Activated CD4-positive, alpha-beta memory T cell treated with anti-CD3 and anti-CD28 coated beads, Interleukin-2, amount 10 ng/mL, durations not matched to agents 7 days and 5 days (primary cell): ENCODE measurements around the gene TPK1. TPM values are rescaled to one million over a fixed set of nuclear protein-coding genes. Genes with fewer than 3 reads are reported as not detected.
"Not testable (repeated sequence)": the region's sequence is repeated elsewhere in the genome, so short reads cannot be mapped to it uniquely, and the experiment has no call there.

ENCODE experiments used
- CTCF ChIA-PET: fragments of 350-600 bp; sonication (Branson Sonifier 250); formaldehyde crosslinking; loops from one replicate; lab custom pipeline; 2021; ENCODE audit warnings: antibody characterized with exemption, inconsistent platforms; lab: Charles Lee
- POLR2A ChIA-PET: fragments of 350-600 bp; sonication (Branson Sonifier 250); formaldehyde crosslinking; loops from one replicate; lab custom pipeline; 2021; ENCODE audit warnings: antibody characterized with exemption; lab: Charles Lee
- DNase-seq: peaks from one replicate; pipeline ENCODE4 v3.0.0-alpha.2; 2020
- H3K27ac Mint-ChIP-seq: one replicate; pipeline ENCODE4 v1.8.0; 2021; ENCODE audit warnings: mild to moderate bottlenecking, mixed read lengths
- H3K27me3 Mint-ChIP-seq: one replicate; pipeline ENCODE4 v1.8.0; 2021; ENCODE audit warnings: mixed read lengths
- H3K36me3 Mint-ChIP-seq: one replicate; pipeline ENCODE4 v1.8.0; 2021; ENCODE audit warnings: low read depth, mixed read lengths
- H3K4me1 Mint-ChIP-seq: one replicate; pipeline ENCODE4 v1.8.0; 2021; ENCODE audit warnings: mixed read lengths
- H3K4me3 Mint-ChIP-seq: one replicate; pipeline ENCODE4 v1.8.0; 2021; ENCODE audit warnings: mild to moderate bottlenecking, mixed read lengths
- H3K9me3 Mint-ChIP-seq: one replicate; pipeline ENCODE4 v1.8.0; 2021; ENCODE audit warnings: mixed read lengths
- total RNA-seq, 2 experiments: library from RNA; stranded (reverse); gene quantifications; one replicate each; pipeline ENCODE4 v1.2.3, GENCODE V29; 2021

TPK1 gene
- total RNA-seq, 2 experiments from 2014 or later = 16.7 to 18.5 TPM

GRCh38 chr7:144786522-144786921 lies 49.3 kb downstream of the TPK1 start:
- Mint-ChIP-seq H3K4me1 (peaks cover 1% of the 10 kb centered on the region), H3K27ac (no peak overlapping the region), H3K4me3 (no peak overlapping the region), H3K27me3 (no peaks in the 10 kb centered on the region), H3K36me3 (no peaks in the 10 kb centered on the region), H3K9me3 (no peaks in the 10 kb centered on the region)
- POLR2A ChIA-PET = no interaction called here
- DNase-seq = no peak
- CTCF ChIA-PET = interaction anchor here (0.7 to 1.0 kb wide), 3 partner anchors 16 to 50 kb away, joined by 3 read pairs; partner anchors contain the start of gene TPK1

GRCh38 chr7:144786079-144786478 lies 49.8 kb downstream of the TPK1 start:
- ChIA-PET POLR2A (interaction anchor here (1.2 kb wide), 1 partner anchor 50 kb away, joined by 4 read pairs; the partner anchor contains the start of gene TPK1), CTCF (interaction anchor here (0.7 to 1.0 kb wide), 3 partner anchors 16 to 50 kb away, joined by 3 read pairs; partner anchors contain the start of gene TPK1)
- Mint-ChIP-seq H3K4me3 (no peak overlapping the region), H3K9me3 (no peaks in the 10 kb centered on the region), H3K27ac (no peak overlapping the region), H3K36me3 (no peaks in the 10 kb centered on the region), H3K4me1 (peaks cover 1% of the 10 kb centered on the region), H3K27me3 (no peaks in the 10 kb centered on the region)
- no peak for DNase-seq

GRCh38 chr7:144785521-144785920 lies 50.3 kb downstream of the TPK1 start:
- CTCF ChIA-PET = interaction anchor here (1.0 kb wide), 2 partner anchors 47 to 51 kb away, joined by 3 read pairs; partner anchors contain the start of gene TPK1

GRCh38 chr7:144784943-144785342 lies 50.9 kb downstream of the TPK1 start:
- no peak for DNase-seq
- ChIA-PET POLR2A (interaction anchor here (1.2 kb wide), 1 partner anchor 51 kb away, joined by 4 read pairs; the partner anchor contains the start of gene TPK1), CTCF (interaction anchor here (0.6 kb wide), 1 partner anchor 185 kb away, joined by 3 read pairs; no protein-coding TSS in a partner anchor)
- H3K27ac Mint-ChIP-seq = no peak overlapping the region
- no peaks in the 10 kb centered on the region for H3K36me3 Mint-ChIP-seq
- no peak overlapping the region for H3K4me3 Mint-ChIP-seq
- H3K4me1 Mint-ChIP-seq = peaks cover 1% of the 10 kb centered on the region
- H3K27me3 Mint-ChIP-seq = no peaks in the 10 kb centered on the region
- H3K9me3 Mint-ChIP-seq = no peaks in the 10 kb centered on the region

More at GRCh38 chr7:144785521-144785920, 50.3 kb downstream of the TPK1 start:
- Mint-ChIP-seq H3K4me1 (peaks cover 1% of the 10 kb centered on the region), H3K27me3 (no peaks in the 10 kb centered on the region), H3K4me3 (no peak overlapping the region), H3K36me3 (no peaks in the 10 kb centered on the region), H3K27ac (no peak overlapping the region), H3K9me3 (no peaks in the 10 kb centered on the region)
- POLR2A ChIA-PET = interaction anchor here (1.2 kb wide), 1 partner anchor 51 kb away, joined by 4 read pairs; the partner anchor contains the start of gene TPK1
- DNase-seq = no peak

- H3K4me1 Mint-ChIP-seq = peaks cover 1% of the 10 kb centered on the region
- no peaks in the 10 kb centered on the region for H3K9me3 Mint-ChIP-seq
- H3K36me3 Mint-ChIP-seq = no peaks in the 10 kb centered on the region
- no peak for DNase-seq
- ChIA-PET POLR2A (no interaction called here), CTCF (no interaction called here)
- no peak overlapping the region for H3K4me3 Mint-ChIP-seq
- H3K27me3 Mint-ChIP-seq = no peaks in the 10 kb centered on the region
- no peak overlapping the region for H3K27ac Mint-ChIP-seq
Observed at GRCh38 chr7:144784441-144784840, 51.4 kb downstream of the TPK1 start.

- H3K27me3 Mint-ChIP-seq = no peaks in the 10 kb centered on the region
- H3K27ac Mint-ChIP-seq = no peak overlapping the region
- H3K4me3 Mint-ChIP-seq = no peak overlapping the region
- H3K4me1 Mint-ChIP-seq = peaks cover 1% of the 10 kb centered on the region
- H3K36me3 Mint-ChIP-seq = no peaks in the 10 kb centered on the region
- POLR2A ChIA-PET = no interaction called here
- CTCF ChIA-PET = interaction anchor here (1.4 kb wide), 1 partner anchor 10 kb away, joined by 3 read pairs; no protein-coding TSS in a partner anchor
- DNase-seq = no peak
- H3K9me3 Mint-ChIP-seq = no peaks in the 10 kb centered on the region
Observed at GRCh38 chr7:144782883-144783282, 53.0 kb downstream of the TPK1 start.

GRCh38 chr7:144780071-144780608 lies 55.7 kb downstream of the TPK1 start:
- Mint-ChIP-seq H3K9me3 (no peaks in the 10 kb centered on the region), H3K27me3 (no peaks in the 10 kb centered on the region), H3K36me3 (peaks cover 5% of the 10 kb centered on the region), H3K4me1 (peaks cover 4% of the 10 kb centered on the region), H3K27ac (no peak overlapping the region), H3K4me3 (no peak overlapping the region)
- no peak for DNase-seq
- ChIA-PET POLR2A (no interaction called here), CTCF (no interaction called here)

GRCh38 chr7:144777889-144778288 lies 58.0 kb downstream of the TPK1 start:
- H3K36me3 Mint-ChIP-seq, POLR2A ChIA-PET, H3K27ac Mint-ChIP-seq, DNase-seq, H3K4me1 Mint-ChIP-seq, CTCF ChIA-PET, H3K4me3 Mint-ChIP-seq, H3K27me3 Mint-ChIP-seq, H3K9me3 Mint-ChIP-seq: not testable (repeated sequence)

GRCh38 chr7:144777005-144777839 lies 58.6 kb downstream of the TPK1 start:
- no peak overlapping the region for H3K27ac Mint-ChIP-seq
- H3K4me3 Mint-ChIP-seq = no peak overlapping the region
- H3K27me3 Mint-ChIP-seq = no peaks in the 10 kb centered on the region
- peaks cover 2% of the 10 kb centered on the region for H3K9me3 Mint-ChIP-seq
- H3K4me1 Mint-ChIP-seq = peaks cover 4% of the 10 kb centered on the region
- H3K36me3 Mint-ChIP-seq = peaks cover 5% of the 10 kb centered on the region
- POLR2A ChIA-PET = no interaction called here
- CTCF ChIA-PET = no interaction called here
- DNase-seq = no peak

- H3K4me3 Mint-ChIP-seq = no peak overlapping the region
- ChIA-PET CTCF (no interaction called here), POLR2A (no interaction called here)
- H3K9me3 Mint-ChIP-seq = peaks cover 2% of the 10 kb centered on the region
- no peak overlapping the region for H3K27ac Mint-ChIP-seq
- DNase-seq = no peak
- peaks cover 4% of the 10 kb centered on the region for H3K4me1 Mint-ChIP-seq
- peaks cover 5% of the 10 kb centered on the region for H3K36me3 Mint-ChIP-seq
- H3K27me3 Mint-ChIP-seq = no peaks in the 10 kb centered on the region
Observed at GRCh38 chr7:144776447-144776846, 59.4 kb downstream of the TPK1 start.

- Mint-ChIP-seq H3K9me3 (peaks cover 2% of the 10 kb centered on the region), H3K27ac (no peak overlapping the region), H3K4me1 (peaks cover 4% of the 10 kb centered on the region), H3K4me3 (no peak overlapping the region), H3K27me3 (no peaks in the 10 kb centered on the region), H3K36me3 (peaks cover 5% of the 10 kb centered on the region)
- no peak for DNase-seq
- ChIA-PET CTCF (no interaction called here), POLR2A (no interaction called here)
Observed at GRCh38 chr7:144775749-144776148, 60.1 kb downstream of the TPK1 start.

GRCh38 chr7:144771927-144772326 lies 63.9 kb downstream of the TPK1 start:
- no peak for DNase-seq
- Mint-ChIP-seq H3K9me3 (peaks cover 2% of the 10 kb centered on the region), H3K4me1 (peaks cover under 1% of the 10 kb centered on the region), H3K36me3 (no peaks in the 10 kb centered on the region), H3K27me3 (no peaks in the 10 kb centered on the region), H3K4me3 (no peak overlapping the region), H3K27ac (no peak overlapping the region)
- ChIA-PET CTCF (no interaction called here), POLR2A (no interaction called here)

- Mint-ChIP-seq H3K36me3 (no peaks in the 10 kb centered on the region), H3K27ac (no peak overlapping the region), H3K9me3 (peaks cover 2% of the 10 kb centered on the region), H3K4me3 (no peak overlapping the region), H3K27me3 (no peaks in the 10 kb centered on the region), H3K4me1 (no peaks in the 10 kb centered on the region)
- no peak for DNase-seq
- CTCF ChIA-PET = no interaction called here
- POLR2A ChIA-PET = no interaction called here
Observed at GRCh38 chr7:144771174-144771573, 64.7 kb downstream of the TPK1 start.
